Adrenal gland (tissue), 12 donors: Measurements from ENCODE around the gene ZBTB44. TPM values are rescaled to one million over a fixed set of nuclear protein-coding genes. Genes with fewer than 3 reads are reported as not detected.
"Not testable (repeated sequence)": the region's sequence is repeated elsewhere in the genome, so short reads cannot be mapped to it uniquely, and the experiment has no call there.

ENCODE experiments used
- DNase-seq, 7 donors: peaks; one replicate each; pipeline ENCODE4 v3.0.0-alpha.2; 2019 to 2020
- H3K27ac ChIP-seq, 5 donors: fragments of 200-600 bp; sonication (generic) in 4 of 5; 1 replicate in 3 of 5; 2 replicates in 2 of 5; pipeline versions ENCODE4 v1.5.1 to v1.8.0; 2016 to 2020; ENCODE audit warnings: mild to moderate bottlenecking in 1 of 5
- H3K27me3 ChIP-seq: fragments of 200-600 bp; 2 replicates; pipeline ENCODE4 v1.8.0; 2021
- H3K36me3 ChIP-seq, 2 donors: fragments of 200-600 bp; replicated peaks in 1 of 2; 1 replicate in 1 of 2; 2 replicates in 1 of 2; pipeline versions ENCODE4 v1.5.1 to v1.8.0; 2018 to 2022
- H3K4me1 ChIP-seq, 2 donors: fragments of 200-600 bp; replicated peaks in 1 of 2; 1 replicate in 1 of 2; 2 replicates in 1 of 2; pipeline versions ENCODE4 v1.5.1 to v1.8.0; 2018 to 2021
- H3K4me3 ChIP-seq, 4 donors: fragments of 200-600 bp; sonication (generic) in 3 of 4; one replicate each; pipeline ENCODE4 v1.5.1; 2016 to 2018
- H3K9me3 ChIP-seq, 3 donors: fragments of 200-600 bp; sonication (generic) in 1 of 3; replicated peaks in 1 of 3; 1 replicate in 2 of 3; 2 replicates in 1 of 3; pipeline versions ENCODE4 v1.5.1 to v1.8.0; 2016 to 2021
- POLR2A ChIP-seq, 2 donors: fragments of 450-650 bp; IDR thresholded peaks; one replicate each; pipeline ENCODE4 v1.6.1; 2017; ENCODE audit warnings: antibody characterized with exemption in 2 of 2, mild to moderate bottlenecking in 2 of 2, moderate library complexity in 1 of 2
- WGBS, 4 donors: extraction: QIAGEN DNeasy Blood & Tissue Kit in 2 of 4; methylation state at CpG; one replicate each; pipeline versions ENCODE4 v1.1.5 to v1.1.7; 2013 to 2017; 5-methylcytosine and 5-hydroxymethylcytosine counted together
- intact Hi-C, 2 donors: fragments of 100-400 bp; cut with DNase I; formaldehyde crosslinking; loops; one replicate each; pipeline versions ENCODE4 v1.14.1 to v1.15.0; 2022 to 2023
- polyA plus RNA-seq, 3 donors: library from polyadenylated mRNA; stranded (reverse); fragments of 200-250 nt in 2 of 3; fragments of 350-450 nt in 1 of 3; fragmentation: Illumina TruSeq in 1 of 3; extraction: RNeasy Lipid Tissue Mini Kit (QIAGEN cat#74804) in 1 of 3; gene quantifications; one replicate each; pipeline ENCODE4 v1.2.3, GENCODE V29; 2013 to 2014
- total RNA-seq, 9 donors: library from RNA; depleted of rRNA in 4 of 9; stranded (reverse); fragments of >200 nt in 4 of 9; fragments of 120-200 nt in 1 of 9; fragmentation: NEBNext Ultra II Directional in 1 of 9; extraction: Animal tissue kit (Norgen Biotek cat#: 25700) in 1 of 9; gene quantifications; one replicate each; pipeline versions ENCODE4 v1.1.0 to v1.2.4, GENCODE V29; 2013 to 2023
- TF ChIP-seq, protein P1 (sequence below), 6 experiments: fragments of 450-650 bp in 4 of 6; fragments of 200-600 bp in 2 of 6; sonication (generic) in 1 of 6; IDR thresholded peaks; 1 replicate in 5 of 6; 2 replicates in 1 of 6; pipeline versions ENCODE4 v1.5.1 to v1.8.0; 2016 to 2021; ENCODE audit warnings: antibody characterized with exemption in 6 of 6, mild to moderate bottlenecking in 2 of 6, moderate library complexity in 1 of 6
- donor health status: healthy with polysubstance abuse.
- donor health status: Bipolar disorder and iron deficiency.
- donor health status: DM: yes; HTN: yes; CAD: no.
- donor health status: DM: no; HTN: no; CAD: no.
- donor health status: DM: no; HTN: no; CAD: no.
- donor health status: DM: yes; HTN: yes; CAD: no.

The ZBTB44 gene
- total and polyA plus RNA-seq, 12 donors, result 10.1 to 94.3 (median 39.6) TPM

DNA sequence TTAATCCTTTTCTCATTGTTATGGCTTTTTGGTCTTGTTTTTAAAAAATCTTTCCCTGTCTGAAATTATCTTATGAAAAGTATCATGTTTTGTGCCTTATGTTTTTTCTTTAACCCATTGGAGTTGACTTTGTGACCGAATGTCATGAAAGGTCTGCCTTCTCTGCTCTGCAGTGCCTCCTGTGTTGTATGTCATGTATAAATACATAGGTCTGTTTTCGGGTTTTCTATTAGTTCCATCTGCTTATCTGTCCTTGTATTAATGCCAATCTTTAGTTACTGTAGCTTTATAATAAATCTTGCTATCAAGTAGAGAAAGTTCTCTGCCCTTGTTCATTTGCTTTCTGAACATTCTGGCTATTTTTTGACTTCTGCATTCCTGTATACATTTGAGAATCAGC lies 73.0 kb downstream of the ZBTB44 start:
- 62 to 73% (median 69%) methylated on average over 2 of the region's 2 CpGs for WGBS, 4 donors

DNA sequence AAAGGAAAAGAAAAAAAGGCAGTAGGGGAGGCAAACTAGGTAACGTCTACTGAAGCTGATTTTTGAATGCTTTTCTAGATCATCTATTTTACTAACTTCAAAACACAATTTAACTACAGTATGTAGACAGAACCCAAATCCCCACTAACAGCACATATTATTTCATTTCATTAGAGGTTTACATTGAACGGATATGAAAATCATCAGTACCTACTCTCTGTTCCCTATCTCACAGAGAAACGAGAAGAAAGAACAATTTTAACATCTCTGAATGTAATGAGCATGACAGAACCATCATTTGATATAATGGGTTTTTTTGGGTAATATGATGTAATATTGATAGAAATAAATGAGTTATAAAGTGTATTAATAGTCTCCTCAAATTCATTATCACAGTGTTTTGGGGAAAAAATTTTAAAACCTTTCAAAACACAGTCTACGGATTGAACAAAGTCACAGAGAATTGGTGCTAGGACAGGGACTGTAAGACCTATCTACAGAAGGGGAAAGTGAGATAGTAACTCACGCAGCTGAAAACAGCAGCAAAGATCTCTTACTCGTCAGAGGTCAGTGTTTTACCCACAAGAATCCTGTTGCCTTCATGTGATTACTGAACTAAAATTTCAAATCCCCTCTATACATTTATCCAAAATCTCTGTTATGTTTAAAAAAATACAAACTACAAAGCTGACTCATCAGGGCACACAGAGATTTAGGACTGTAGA lies 77.3 kb downstream of the ZBTB44 start:
- Histone ChIP-seq H3K4me3 (no peak overlapping the region), H3K4me1 (no peaks in the 10 kb centered on the region), H3K36me3 (peaks cover 0 to 29% of the 10 kb centered on the region in 2 donors), H3K27me3 (no peaks in the 10 kb centered on the region), H3K9me3 (no peaks in the 10 kb centered on the region), H3K27ac (no peak overlapping the region)
- DNase-seq, result no peak
- TF ChIP-seq POLR2A (IDR thresholded peaks at IDR 0.05), result no peak
- TF ChIP-seq, protein P1, sequence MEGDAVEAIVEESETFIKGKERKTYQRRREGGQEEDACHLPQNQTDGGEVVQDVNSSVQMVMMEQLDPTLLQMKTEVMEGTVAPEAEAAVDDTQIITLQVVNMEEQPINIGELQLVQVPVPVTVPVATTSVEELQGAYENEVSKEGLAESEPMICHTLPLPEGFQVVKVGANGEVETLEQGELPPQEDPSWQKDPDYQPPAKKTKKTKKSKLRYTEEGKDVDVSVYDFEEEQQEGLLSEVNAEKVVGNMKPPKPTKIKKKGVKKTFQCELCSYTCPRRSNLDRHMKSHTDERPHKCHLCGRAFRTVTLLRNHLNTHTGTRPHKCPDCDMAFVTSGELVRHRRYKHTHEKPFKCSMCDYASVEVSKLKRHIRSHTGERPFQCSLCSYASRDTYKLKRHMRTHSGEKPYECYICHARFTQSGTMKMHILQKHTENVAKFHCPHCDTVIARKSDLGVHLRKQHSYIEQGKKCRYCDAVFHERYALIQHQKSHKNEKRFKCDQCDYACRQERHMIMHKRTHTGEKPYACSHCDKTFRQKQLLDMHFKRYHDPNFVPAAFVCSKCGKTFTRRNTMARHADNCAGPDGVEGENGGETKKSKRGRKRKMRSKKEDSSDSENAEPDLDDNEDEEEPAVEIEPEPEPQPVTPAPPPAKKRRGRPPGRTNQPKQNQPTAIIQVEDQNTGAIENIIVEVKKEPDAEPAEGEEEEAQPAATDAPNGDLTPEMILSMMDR (IDR thresholded peaks at IDR 0.05), result no peak
- intact Hi-C loops, result no loop called here
- WGBS, 4 donors, result 90 to 93% (median 91%) methylated on average over 6 of the region's 6 CpGs

More for the DNA sequence above, 73.0 kb downstream of the ZBTB44 start:
- no peak for DNase-seq
- TF ChIP-seq, protein P1 (IDR thresholded peaks at IDR 0.05), result no peak
- TF ChIP-seq POLR2A (IDR thresholded peaks at IDR 0.05), result no peak
- Histone ChIP-seq H3K4me3 (no peak overlapping the region), H3K4me1 (peaks cover 4 to 26% of the 10 kb centered on the region in 2 donors), H3K9me3 (no peaks in the 10 kb centered on the region), H3K27ac (no peak overlapping the region), H3K27me3 (no peaks in the 10 kb centered on the region), H3K36me3 (peaks cover 0 to 18% of the 10 kb centered on the region in 2 donors)
- intact Hi-C loops, result no loop called here

DNA sequence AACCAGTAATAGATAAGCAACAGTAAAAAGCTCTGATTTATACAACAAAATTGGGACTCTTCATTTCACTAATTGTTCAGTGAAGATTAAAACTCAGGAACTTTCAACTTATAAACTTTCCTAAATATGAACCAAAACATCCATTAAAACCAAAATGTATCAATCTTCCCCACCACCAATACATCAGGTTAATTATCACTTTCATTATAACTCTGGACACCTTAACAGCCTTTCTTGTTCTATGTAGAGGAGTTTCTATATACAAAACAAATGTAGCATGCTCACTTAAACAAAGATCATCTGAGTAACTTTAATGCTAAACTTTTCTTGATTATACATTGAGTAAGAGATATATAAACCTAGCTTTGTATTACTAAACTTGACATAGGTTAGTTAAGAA lies 80.4 kb downstream of the ZBTB44 start:
- peaks cover 0 to 29% of the 10 kb centered on the region in 2 donors for H3K36me3 ChIP-seq
- intact Hi-C loops, result no loop called here
- TF ChIP-seq, protein P1 (IDR thresholded peaks at IDR 0.05), result no peak
- no peak for TF ChIP-seq POLR2A (IDR thresholded peaks at IDR 0.05)
- H3K9me3 ChIP-seq, result no peaks in the 10 kb centered on the region
- H3K27me3 ChIP-seq, result no peaks in the 10 kb centered on the region
- DNase-seq, result no peak
- H3K4me1 ChIP-seq, result no peaks in the 10 kb centered on the region
- no peak overlapping the region for H3K27ac ChIP-seq
- H3K4me3 ChIP-seq, result no peak overlapping the region

DNA sequence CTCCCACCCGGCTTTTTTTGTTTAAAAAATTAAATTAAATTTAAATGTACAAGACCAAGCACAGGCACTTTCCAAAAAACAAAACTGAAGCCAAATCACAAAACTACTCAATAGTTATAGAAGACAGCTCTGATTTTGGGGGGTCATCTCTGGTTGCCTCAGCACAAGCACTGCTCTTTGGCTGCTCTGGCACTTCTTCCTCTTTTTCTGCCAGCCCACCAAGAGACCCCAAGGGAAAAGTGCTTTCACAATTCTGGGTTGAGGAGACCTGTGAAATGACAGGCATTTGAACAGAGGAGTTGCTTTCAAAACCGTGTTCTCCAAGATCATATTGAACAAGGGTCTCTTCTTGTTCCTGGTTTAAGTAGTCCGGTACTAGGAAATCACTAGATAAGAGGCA lies 80.8 kb downstream of the ZBTB44 start:
- H3K36me3 ChIP-seq, result peaks cover 0 to 29% of the 10 kb centered on the region in 2 donors
- WGBS, 4 donors, result 76 to 87% (median 81%) methylated on average over 3 of the region's 3 CpGs

DNA sequence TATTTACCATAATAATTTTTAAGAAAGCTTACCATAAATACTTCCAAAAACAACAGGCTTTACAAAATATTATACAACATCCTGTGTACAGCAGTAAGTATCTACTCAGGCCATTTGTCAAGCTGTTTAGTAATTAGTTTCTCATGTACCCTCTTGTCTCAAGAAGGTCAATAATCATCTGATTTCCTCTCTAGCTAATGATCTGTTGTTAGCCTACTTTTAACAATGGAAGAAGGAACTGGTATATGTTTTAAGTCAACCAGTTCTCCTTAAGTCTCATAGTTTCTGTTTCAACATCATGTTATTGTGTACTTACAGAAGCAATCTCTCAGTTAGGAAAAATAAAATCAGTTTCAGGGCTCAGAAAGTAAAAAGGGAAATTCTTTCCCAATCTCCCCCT lies 81.2 kb downstream of the ZBTB44 start:
- H3K27me3 ChIP-seq, DNase-seq, H3K9me3 ChIP-seq, intact Hi-C loops, H3K4me3 ChIP-seq, H3K27ac ChIP-seq, H3K4me1 ChIP-seq: not testable (repeated sequence)
- peaks cover 0 to 28% of the 10 kb centered on the region in 2 donors for H3K36me3 ChIP-seq

More for the DNA sequence above, 80.8 kb downstream of the ZBTB44 start:
- H3K4me3 ChIP-seq, DNase-seq, H3K4me1 ChIP-seq, H3K27ac ChIP-seq, H3K9me3 ChIP-seq, H3K27me3 ChIP-seq, intact Hi-C loops: not testable (repeated sequence)
